SK-N-SH (cell line): ENCODE measurements around the gene CFAP299.

Experiments used
- CTCF ChIP-seq: fragments of 200-600 bp; sonication (generic); IDR thresholded peaks from 2 replicates; pipeline ENCODE4 v1.6.1; 2017; ENCODE audit warnings: antibody characterized with exemption, mild to moderate bottlenecking, moderate library complexity
- ELF1 ChIP-seq: IDR thresholded peaks from 2 replicates; pipeline ENCODE4 v1.4.0; 2012
- MAX ChIP-seq: IDR thresholded peaks from 2 replicates; pipeline ENCODE4 v1.4.0; 2012; ENCODE audit warnings: low read depth
- MEF2A ChIP-seq: IDR thresholded peaks from 2 replicates; pipeline ENCODE4 v1.4.0; 2012; ENCODE audit warnings: low read depth, borderline replicate concordance
- NFIC ChIP-seq: IDR thresholded peaks from 2 replicates; pipeline ENCODE4 v1.4.0; 2012; ENCODE audit warnings: borderline replicate concordance
- PBX3 ChIP-seq: IDR thresholded peaks from 2 replicates; pipeline ENCODE4; 2012
- RAD21 ChIP-seq: IDR thresholded peaks from 2 replicates; pipeline ENCODE4 v1.6.1; 2012; ENCODE audit warnings: mild to moderate bottlenecking, low read length
- RCOR1 ChIP-seq: fragments of 150-350 bp; IDR thresholded peaks from 2 replicates; pipeline ENCODE4 v1.6.1; 2017; ENCODE audit warnings: antibody characterized with exemption, low read length
- REST ChIP-seq: IDR thresholded peaks from 2 replicates; pipeline ENCODE4 v1.6.1; 2012; ENCODE audit warnings: mild to moderate bottlenecking, low read depth, low read length, moderate library complexity
- SIN3A ChIP-seq: IDR thresholded peaks from 2 replicates; pipeline ENCODE4 v1.6.1; 2012; ENCODE audit warnings: low read depth, mild to moderate bottlenecking, low read length, moderate library complexity, borderline replicate concordance
- TAF1 ChIP-seq: IDR thresholded peaks from 2 replicates; pipeline ENCODE4 v1.6.1; 2012; ENCODE audit warnings: low read depth, mild to moderate bottlenecking, low read length, moderate library complexity, borderline replicate concordance
- USF2 ChIP-seq: fragments of 150-350 bp; IDR thresholded peaks from 2 replicates; pipeline ENCODE4 v1.6.1; 2017; ENCODE audit warnings: antibody characterized with exemption, low read length, low read depth, borderline replicate concordance
- ZBTB33 ChIP-seq: IDR thresholded peaks from 2 replicates; pipeline ENCODE4 v1.4.0; 2012; ENCODE audit warnings: low read depth, borderline replicate concordance

GRCh38 chr4:80365928-80366327 lies 30.4 kb downstream of the CFAP299 start:
- TF ChIP-seq ZBTB33: no peak
- TF ChIP-seq CTCF: peak; percentile 86
- TF ChIP-seq PBX3: peak; percentile 30; the same call in 1 of the 2 replicates
- no peak for TF ChIP-seq USF2
- 0 out of 2 replicates have a peak, but pooled peaks have one; percentile 8 for TF ChIP-seq MEF2A
- no peak; the same call in 1 of the 2 replicates for TF ChIP-seq MAX
- TF ChIP-seq TAF1: no peak
- TF ChIP-seq REST: no peak
- peak; percentile 76 for TF ChIP-seq RAD21
- TF ChIP-seq NFIC: peak; percentile 50; the same call in 1 of the 2 replicates
- no peak for TF ChIP-seq RCOR1
- TF ChIP-seq ELF1: no peak
- TF ChIP-seq SIN3A: no peak; the same call in 1 of the 2 replicates
